Testis (tissue), 3 donors: ENCODE measurements around the gene MRM3. TPM values are rescaled to one million over a fixed set of nuclear protein-coding genes. Genes with fewer than 3 reads are reported as not detected.

Source experiments
- DNase-seq: peaks from one replicate; pipeline ENCODE4 v3.0.0-alpha.2; 2019
- H3K27ac ChIP-seq, 2 donors: fragments of 200-600 bp; sonication (generic); one replicate each; pipeline ENCODE4 v1.5.1; 2019
- H3K27me3 ChIP-seq: fragments of 200-600 bp; sonication (generic); one replicate; pipeline ENCODE4 v1.5.1; 2019
- H3K36me3 ChIP-seq: fragments of 200-600 bp; sonication (generic); one replicate; pipeline ENCODE4 v1.5.1; 2017; ENCODE audit warnings: low read depth; ENCODE audit errors: missing control alignments
- H3K4me1 ChIP-seq: fragments of 200-600 bp; sonication (generic); one replicate; pipeline ENCODE4 v1.5.1; 2019
- H3K4me3 ChIP-seq, 2 donors: fragments of 200-600 bp; sonication (generic); one replicate each; pipeline ENCODE4 v1.5.1; 2017 to 2019
- H3K9me3 ChIP-seq: fragments of 200-600 bp; sonication (generic); one replicate; pipeline ENCODE4 v1.5.1; 2017
- CTCF ChIP-seq, 3 experiments: fragments of 450-650 bp in 2 of 3; fragments of 200-600 bp in 1 of 3; sonication (generic) in 1 of 3; IDR thresholded peaks; one replicate each; pipeline ENCODE4 v1.5.1; 2016 to 2019; ENCODE audit warnings: antibody characterized with exemption in 3 of 3, mild to moderate bottlenecking in 2 of 3, moderate library complexity in 1 of 3
- POLR2A ChIP-seq: fragments of 450-650 bp; IDR thresholded peaks from one replicate; pipeline ENCODE4 v1.6.1; 2017; ENCODE audit warnings: antibody characterized with exemption, mild to moderate bottlenecking, moderate library complexity
- WGBS, 2 donors: methylation state at CpG; one replicate each; pipeline ENCODE4 v1.1.5; 2018; 5-methylcytosine and 5-hydroxymethylcytosine counted together
- intact Hi-C: fragments of 100-400 bp; cut with DNase I; formaldehyde crosslinking; loops from one replicate; pipeline ENCODE4 v1.15.1; 2023; ENCODE audit warnings: low total_unique reads
- polyA plus RNA-seq: library from polyadenylated mRNA; stranded (reverse); fragments of 350-450 nt; fragmentation: Illumina TruSeq; extraction: RNeasy Lipid Tissue Mini Kit (QIAGEN cat#74804); gene quantifications from one replicate; pipeline ENCODE4 v1.2.3, GENCODE V29; 2014; ENCODE audit warnings: low read depth, low replicate concordance; ENCODE audit not compliant: insufficient read depth
- total RNA-seq, 2 donors: library from RNA; depleted of rRNA; stranded (reverse); fragments of >200 nt; gene quantifications; one replicate each; pipeline ENCODE4 v1.2.3, GENCODE V29; 2016

Gene MRM3
- total and polyA plus RNA-seq, 3 donors from 2014 or later: 26.0 to 33.1 (median 32.6) TPM

- WGBS, 2 donors: 58 to 65% methylated on average over 3 of the region's 3 CpGs
- no peak for TF ChIP-seq POLR2A
- TF ChIP-seq CTCF (IDR thresholded peaks at IDR 0.05): no peak
These were observed 15.1 kb upstream of the MRM3 start for GRCh38 chr17:767076-767475.

GRCh38 chr17:773016-773415 is 9.1 kb upstream of the MRM3 start:
- H3K27me3 ChIP-seq: no peaks in the 10 kb centered on the region
- H3K9me3 ChIP-seq: no peaks in the 10 kb centered on the region
- no peak for TF ChIP-seq CTCF (IDR thresholded peaks at IDR 0.05)
- no peak for TF ChIP-seq POLR2A
- no peak overlapping the region for H3K4me3 ChIP-seq
- H3K4me1 ChIP-seq: no peaks in the 10 kb centered on the region
- no peaks in the 10 kb centered on the region for H3K36me3 ChIP-seq
- intact Hi-C loops: no loop called here
- H3K27ac ChIP-seq: no peak overlapping the region
- 89 to 90% methylated on average over 5 of the region's 5 CpGs for WGBS, 2 donors
- no peak for DNase-seq

More at GRCh38 chr17:767076-767475, 15.1 kb upstream of the MRM3 start:
- no peaks in the 10 kb centered on the region for H3K27me3 ChIP-seq
- no peak overlapping the region for H3K27ac ChIP-seq
- no peaks in the 10 kb centered on the region for H3K4me1 ChIP-seq
- H3K4me3 ChIP-seq: no peak overlapping the region
- no peaks in the 10 kb centered on the region for H3K9me3 ChIP-seq
- intact Hi-C loops: no loop called here
- H3K36me3 ChIP-seq: no peaks in the 10 kb centered on the region
- no peak for DNase-seq

GRCh38 chr17:773467-774312 is 8.5 kb upstream of the MRM3 start:
- TF ChIP-seq CTCF (IDR thresholded peaks at IDR 0.05) (no peak), POLR2A (no peak)
- H3K27me3 ChIP-seq: no peaks in the 10 kb centered on the region
- no peak overlapping the region for H3K4me3 ChIP-seq
- H3K27ac ChIP-seq: no peak overlapping the region
- no peak for DNase-seq
- intact Hi-C loops: no loop called here
- WGBS, 2 donors: 79 to 84% methylated on average over 14 of the region's 14 CpGs
- no peaks in the 10 kb centered on the region for H3K9me3 ChIP-seq
- H3K36me3 ChIP-seq: no peaks in the 10 kb centered on the region
- no peaks in the 10 kb centered on the region for H3K4me1 ChIP-seq

GRCh38 chr17:774313-774584 is 7.9 kb upstream of the MRM3 start:
- H3K27ac ChIP-seq: no peak overlapping the region
- intact Hi-C loops: no loop called here
- no peak for TF ChIP-seq CTCF (IDR thresholded peaks at IDR 0.05)
- TF ChIP-seq POLR2A: no peak
- no peak overlapping the region for H3K4me3 ChIP-seq
- WGBS, 2 donors: 93 to 96% methylated on average over 5 of the region's 5 CpGs
- H3K27me3 ChIP-seq: no peaks in the 10 kb centered on the region
- no peaks in the 10 kb centered on the region for H3K36me3 ChIP-seq
- DNase-seq: no peak
- H3K9me3 ChIP-seq: no peaks in the 10 kb centered on the region
- no peaks in the 10 kb centered on the region for H3K4me1 ChIP-seq

- TF ChIP-seq POLR2A (no peak), CTCF (IDR thresholded peaks at IDR 0.05) (no peak)
- DNase-seq: no peak
These were observed 4.1 kb upstream of the MRM3 start for GRCh38 chr17:778096-778495.

More at GRCh38 chr17:778096-778495, 4.1 kb upstream of the MRM3 start:
- Histone ChIP-seq H3K36me3 (no peaks in the 10 kb centered on the region), H3K9me3 (no peaks in the 10 kb centered on the region), H3K27me3 (no peaks in the 10 kb centered on the region), H3K4me1 (no peaks in the 10 kb centered on the region), H3K4me3 (no peak overlapping the region), H3K27ac (no peak overlapping the region)
- intact Hi-C loops: no loop called here
- 89 to 91% methylated on average over 11 of the region's 11 CpGs for WGBS, 2 donors
